Measurements from ENCODE around the gene GATA3.

GATA3 gene

GRCh38 chr10:8037941-8038894 is 16.3 kb upstream of the GATA3 start:
- no peak for DNase-seq (ENCODE audit: low read depth, low spot score)

- DNase-seq (ENCODE audit: low read depth, low spot score): no peak
Observed at GRCh38 chr10:8039321-8039881, 15.1 kb upstream of the GATA3 start.

- no peak for DNase-seq (ENCODE audit: low read depth, low spot score)
Observed at GRCh38 chr10:8040651-8041050, 13.8 kb upstream of the GATA3 start.

GRCh38 chr10:8041284-8041991 is 13.1 kb upstream of the GATA3 start:
- no peak for DNase-seq (ENCODE audit: low read depth, low spot score)

GRCh38 chr10:8041992-8042720 is 12.3 kb upstream of the GATA3 start:
- no peak for DNase-seq (ENCODE audit: low read depth, low spot score)

GRCh38 chr10:8042721-8043568 is 11.5 kb upstream of the GATA3 start:
- no peak for DNase-seq (ENCODE audit: low read depth, low spot score)

GRCh38 chr10:8043569-8044306 is 10.8 kb upstream of the GATA3 start:
- no peak for DNase-seq (ENCODE audit: low read depth, low spot score)

- DNase-seq (ENCODE audit: low read depth, low spot score): no peak
Observed at GRCh38 chr10:8044331-8044907, 10.1 kb upstream of the GATA3 start.

GRCh38 chr10:8044908-8045725 is 9.4 kb upstream of the GATA3 start:
- DNase-seq (ENCODE audit: low read depth, low spot score): no peak

GRCh38 chr10:8045726-8046494 is 8.6 kb upstream of the GATA3 start:
- DNase-seq (ENCODE audit: low read depth, low spot score): no peak

- DNase-seq (ENCODE audit: low read depth, low spot score): no peak
Observed at GRCh38 chr10:8047452-8048280, 6.8 kb upstream of the GATA3 start.

GRCh38 chr10:8048281-8049008 is 6.0 kb upstream of the GATA3 start:
- no peak for DNase-seq (ENCODE audit: low read depth, low spot score)

- DNase-seq (ENCODE audit: low read depth, low spot score): no peak
Observed at GRCh38 chr10:8049045-8049864, 5.2 kb upstream of the GATA3 start.

- no peak for DNase-seq (ENCODE audit: low read depth, low spot score)
Observed at GRCh38 chr10:8049865-8050555, 4.5 kb upstream of the GATA3 start.

GRCh38 chr10:8050556-8051108 is 3.9 kb upstream of the GATA3 start:
- no peak for DNase-seq (ENCODE audit: low read depth, low spot score)

All from smooth muscle cell of the brain vasculature (primary cell).